ENCODE results near the gene MRPS26.
"Not testable (repeated sequence)": the region's sequence is repeated elsewhere in the genome, so short reads cannot be mapped to it uniquely, and the experiment has no call there.

The MRPS26 gene

GRCh38 chr20:3045042-3045815 is 623 bp upstream of the MRPS26 start:
- peak overlapping the region; percentile 71 for H3K4me3 ChIP-seq (ENCODE audit: low read depth, low read length)
- peak; percentile 71 for DNase-seq
- no peak for TF ChIP-seq CTCF (IDR thresholded peaks at IDR 0.05; ENCODE audit: low read depth, low read length)
- no peaks in the 10 kb centered on the region for H3K4me1 ChIP-seq
- H3K9me3 ChIP-seq: no peaks in the 10 kb centered on the region
- peaks cover 4% of the 10 kb centered on the region for H3K36me3 ChIP-seq
- H3K27me3 ChIP-seq: no peaks in the 10 kb centered on the region

GRCh38 chr20:3046677-3047462 is 1.0 kb downstream of the MRPS26 start:
- no peak for DNase-seq
- H3K4me1 ChIP-seq: no peaks in the 10 kb centered on the region
- TF ChIP-seq CTCF (IDR thresholded peaks at IDR 0.05; ENCODE audit: low read depth, low read length): no peak
- peaks cover 4% of the 10 kb centered on the region for H3K36me3 ChIP-seq
- H3K27me3 ChIP-seq: no peaks in the 10 kb centered on the region
- H3K9me3 ChIP-seq: no peaks in the 10 kb centered on the region
- peak overlapping the region; percentile 71 for H3K4me3 ChIP-seq (ENCODE audit: low read depth, low read length)

DNA sequence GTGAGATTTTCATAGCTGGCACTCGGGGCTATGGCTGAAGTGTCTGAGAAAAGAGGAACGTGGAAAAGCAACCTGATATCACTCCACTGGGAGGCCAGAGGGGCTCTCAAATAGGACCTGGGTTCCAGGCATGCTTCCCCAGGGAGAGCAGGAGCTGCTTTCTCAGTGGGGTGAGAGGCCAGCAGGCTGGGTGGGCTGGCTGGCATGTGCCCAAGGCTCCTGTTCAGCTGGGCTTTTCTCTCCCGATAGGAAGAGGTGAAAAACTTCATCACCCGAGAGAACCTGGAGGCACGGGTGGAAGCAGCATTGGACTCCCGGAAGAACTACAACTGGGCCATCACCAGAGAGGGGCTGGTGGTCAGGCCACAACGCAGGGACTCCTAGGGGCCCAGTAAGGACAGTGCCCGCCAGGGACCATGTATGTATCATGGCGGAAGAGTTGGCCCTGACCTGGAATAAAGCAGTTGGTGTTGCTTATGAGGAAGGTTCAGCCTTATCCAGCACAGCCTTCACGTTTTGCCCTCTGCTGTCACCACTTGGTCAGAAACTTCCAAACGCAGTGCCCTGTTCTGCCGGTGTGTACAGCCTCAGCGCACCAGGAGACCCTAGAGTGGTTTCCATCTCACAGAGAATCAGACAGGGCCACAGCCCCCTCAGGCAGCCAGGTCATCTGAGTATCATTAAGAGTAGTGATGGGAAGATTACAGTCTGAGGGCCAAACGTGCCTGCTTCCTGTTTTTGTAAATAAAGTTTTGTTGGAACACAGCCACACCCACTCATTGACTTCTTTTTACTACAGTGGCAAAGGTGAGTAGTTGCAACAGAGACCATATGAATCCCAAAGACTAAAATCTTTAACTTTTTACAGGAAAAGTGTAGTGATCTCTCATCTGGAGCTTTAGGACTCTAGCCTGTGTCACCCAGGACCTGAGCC is 1.9 kb downstream of the MRPS26 start:
- Histone ChIP-seq H3K4me3 (ENCODE audit: low read depth, low read length) (no peak overlapping the region), H3K36me3 (peaks cover 4% of the 10 kb centered on the region), H3K27me3 (no peaks in the 10 kb centered on the region), H3K9me3 (no peaks in the 10 kb centered on the region), H3K4me1 (no peaks in the 10 kb centered on the region)
- no peak for TF ChIP-seq CTCF (IDR thresholded peaks at IDR 0.05; ENCODE audit: low read depth, low read length)
- DNase-seq: no peak

GRCh38 chr20:3051385-3052019 is 5.7 kb downstream of the MRPS26 start:
- H3K4me1 ChIP-seq: no peaks in the 10 kb centered on the region
- no peak for TF ChIP-seq CTCF (IDR thresholded peaks at IDR 0.05; ENCODE audit: low read depth, low read length)
- no peaks in the 10 kb centered on the region for H3K27me3 ChIP-seq
- peaks cover 4% of the 10 kb centered on the region for H3K36me3 ChIP-seq
- H3K4me3 ChIP-seq (ENCODE audit: low read depth, low read length): no peak overlapping the region
- DNase-seq: no peak
- no peaks in the 10 kb centered on the region for H3K9me3 ChIP-seq

GRCh38 chr20:3059489-3059888 is 13.6 kb downstream of the MRPS26 start:
- TF ChIP-seq CTCF (IDR thresholded peaks at IDR 0.05; ENCODE audit: low read depth, low read length): no peak
- H3K4me3 ChIP-seq (ENCODE audit: low read depth, low read length): no peak overlapping the region
- H3K9me3 ChIP-seq: no peaks in the 10 kb centered on the region
- no peak for DNase-seq
- no peaks in the 10 kb centered on the region for H3K36me3 ChIP-seq
- peaks cover 4% of the 10 kb centered on the region; the same call in 1 of the 2 replicates for H3K27me3 ChIP-seq
- no peaks in the 10 kb centered on the region for H3K4me1 ChIP-seq

DNA sequence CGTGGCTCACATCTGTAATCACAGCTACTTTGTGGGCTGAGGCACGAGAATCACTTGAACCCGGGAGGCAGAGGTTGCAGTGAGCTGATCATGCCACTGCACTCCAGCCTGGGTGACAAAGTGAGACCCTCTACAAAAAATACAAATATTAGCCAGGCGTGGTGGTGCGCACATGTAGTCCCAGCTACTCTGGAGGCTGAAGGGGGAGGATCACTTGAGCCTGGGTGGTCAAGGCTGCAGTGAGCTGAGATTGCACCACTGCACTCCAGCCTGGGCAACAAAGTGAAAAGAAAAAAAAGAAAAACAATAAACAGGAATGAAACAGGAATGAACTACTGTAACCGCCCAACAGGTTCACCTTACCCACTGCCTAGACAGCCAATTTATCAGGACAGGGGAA is 18.3 kb downstream of the MRPS26 start:
- H3K27me3 ChIP-seq: not testable (repeated sequence)

More for the DNA sequence above, 18.3 kb downstream of the MRPS26 start:
- DNase-seq; H3K4me3 ChIP-seq (ENCODE audit: low read depth, low read length); H3K9me3 ChIP-seq; H3K36me3 ChIP-seq; H3K4me1 ChIP-seq: not testable (repeated sequence)

All from BE2C (cell line).